GM12891 (cell line): Measurements from ENCODE around the gene ZDHHC9.

Source experiments
- PAX5 ChIP-seq: IDR thresholded peaks from 2 replicates; pipeline ENCODE4 v1.6.1; 2011; ENCODE audit warnings: low read length, moderate library complexity, mild to moderate bottlenecking; ENCODE audit not compliant: insufficient read depth, severe bottlenecking
- POLR2A ChIP-seq: IDR thresholded peaks from 2 replicates; pipeline ENCODE4 v1.6.1; 2011; ENCODE audit warnings: low read depth, low read length, control low read depth

- TF ChIP-seq POLR2A = no peak
- no peak for TF ChIP-seq PAX5
Observed at GRCh38 chrX:129791961-129792570, 51.6 kb downstream of the ZDHHC9 start.
